ENCODE measurements around the gene SEMA3B.
A peak's percentile ranks its signal among the peaks of the same experiment; 100 is the strongest.
"Not testable (repeated sequence)": the region's sequence is repeated elsewhere in the genome, so short reads cannot be mapped to it uniquely, and the experiment has no call there.

The SEMA3B gene

GRCh38 chr3:50294089-50294488 is 25.1 kb downstream of the SEMA3B start:
- no peak for DNase-seq (ENCODE audit: low read depth)

- DNase-seq (ENCODE audit: low read depth) = no peak
These were observed 25.8 kb downstream of the SEMA3B start for GRCh38 chr3:50294492-50295403.

- no peak for DNase-seq (ENCODE audit: low read depth)
These were observed 26.8 kb downstream of the SEMA3B start for GRCh38 chr3:50295553-50296431.

GRCh38 chr3:50296721-50297383 is 27.9 kb downstream of the SEMA3B start:
- DNase-seq (ENCODE audit: low read depth) = no peak

GRCh38 chr3:50297384-50297775 is 28.4 kb downstream of the SEMA3B start:
- DNase-seq (ENCODE audit: low read depth) = no peak

- DNase-seq (ENCODE audit: low read depth) = no peak
These were observed 29.2 kb downstream of the SEMA3B start for GRCh38 chr3:50297896-50298725.

GRCh38 chr3:50298836-50299637 is 30.1 kb downstream of the SEMA3B start, which contains the start of the genes HYAL3 and NAA80:
HYAL3 (minus strand) TSS chr3:50299405; CDS start chr3:50295602, 3,803 bp downstream.
NAA80 (minus strand) TSS chr3:50299405; CDS start chr3:50297463, 1,942 bp downstream.
- peak; percentile 99 for DNase-seq (ENCODE audit: low read depth)

- DNase-seq (ENCODE audit: low read depth) = no peak
These were observed 30.6 kb downstream of the SEMA3B start for GRCh38 chr3:50299638-50299928.

- peak; percentile 52 for DNase-seq (ENCODE audit: low read depth)
These were observed 31.2 kb downstream of the SEMA3B start for GRCh38 chr3:50299929-50300680.

- DNase-seq (ENCODE audit: low read depth) = no peak
These were observed 31.8 kb downstream of the SEMA3B start for GRCh38 chr3:50300681-50301254.

GRCh38 chr3:50302095-50303012 is 33.4 kb downstream of the SEMA3B start:
- DNase-seq (ENCODE audit: low read depth) = no peak

GRCh38 chr3:50303013-50303815 is 34.3 kb downstream of the SEMA3B start, which contains the start of gene HYAL1:
HYAL1 (minus strand) TSS chr3:50303574; CDS start chr3:50302956, 618 bp downstream.
- DNase-seq (ENCODE audit: low read depth) = no peak

GRCh38 chr3:50304601-50305000 is 35.7 kb downstream of the SEMA3B start:
- no peak for DNase-seq (ENCODE audit: low read depth)

GRCh38 chr3:50312041-50312440 is 43.1 kb downstream of the SEMA3B start:
- not testable (repeated sequence) for DNase-seq (ENCODE audit: low read depth)

- DNase-seq (ENCODE audit: low read depth) = no peak
These were observed 45.4 kb downstream of the SEMA3B start for GRCh38 chr3:50314342-50314741.

GRCh38 chr3:50314816-50315215 is 45.9 kb downstream of the SEMA3B start:
- no peak for DNase-seq (ENCODE audit: low read depth)

GRCh38 chr3:50316657-50317242 is 47.8 kb downstream of the SEMA3B start:
- no peak for DNase-seq (ENCODE audit: low read depth)
